GM12875 (cell line): Measurements from ENCODE around the gene POU2F2.

Experiments used
- H3K4me3 ChIP-seq: one replicate; pipeline ENCODE4 v1.5.1; 2011; ENCODE audit warnings: low read depth, low read length, control low read depth
- TF ChIP-seq, protein P1 (sequence below): IDR thresholded peaks from 2 replicates; pipeline ENCODE4 v1.5.1; 2011; ENCODE audit warnings: low read depth, mild to moderate bottlenecking, control low read depth, inconsistent platforms, low read length, moderate library complexity, borderline replicate concordance; ENCODE audit not compliant: insufficient read depth

POU2F2 gene

GRCh38 chr19:42059196-42059595, 73.0 kb downstream of the POU2F2 start:
- H3K4me3 ChIP-seq = no peak overlapping the region
- TF ChIP-seq, protein P1, sequence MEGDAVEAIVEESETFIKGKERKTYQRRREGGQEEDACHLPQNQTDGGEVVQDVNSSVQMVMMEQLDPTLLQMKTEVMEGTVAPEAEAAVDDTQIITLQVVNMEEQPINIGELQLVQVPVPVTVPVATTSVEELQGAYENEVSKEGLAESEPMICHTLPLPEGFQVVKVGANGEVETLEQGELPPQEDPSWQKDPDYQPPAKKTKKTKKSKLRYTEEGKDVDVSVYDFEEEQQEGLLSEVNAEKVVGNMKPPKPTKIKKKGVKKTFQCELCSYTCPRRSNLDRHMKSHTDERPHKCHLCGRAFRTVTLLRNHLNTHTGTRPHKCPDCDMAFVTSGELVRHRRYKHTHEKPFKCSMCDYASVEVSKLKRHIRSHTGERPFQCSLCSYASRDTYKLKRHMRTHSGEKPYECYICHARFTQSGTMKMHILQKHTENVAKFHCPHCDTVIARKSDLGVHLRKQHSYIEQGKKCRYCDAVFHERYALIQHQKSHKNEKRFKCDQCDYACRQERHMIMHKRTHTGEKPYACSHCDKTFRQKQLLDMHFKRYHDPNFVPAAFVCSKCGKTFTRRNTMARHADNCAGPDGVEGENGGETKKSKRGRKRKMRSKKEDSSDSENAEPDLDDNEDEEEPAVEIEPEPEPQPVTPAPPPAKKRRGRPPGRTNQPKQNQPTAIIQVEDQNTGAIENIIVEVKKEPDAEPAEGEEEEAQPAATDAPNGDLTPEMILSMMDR = no peak

GRCh38 chr19:42057846-42058245, 74.4 kb downstream of the POU2F2 start:
- H3K4me3 ChIP-seq = no peak overlapping the region
- TF ChIP-seq, protein P1 = no peak

DNA sequence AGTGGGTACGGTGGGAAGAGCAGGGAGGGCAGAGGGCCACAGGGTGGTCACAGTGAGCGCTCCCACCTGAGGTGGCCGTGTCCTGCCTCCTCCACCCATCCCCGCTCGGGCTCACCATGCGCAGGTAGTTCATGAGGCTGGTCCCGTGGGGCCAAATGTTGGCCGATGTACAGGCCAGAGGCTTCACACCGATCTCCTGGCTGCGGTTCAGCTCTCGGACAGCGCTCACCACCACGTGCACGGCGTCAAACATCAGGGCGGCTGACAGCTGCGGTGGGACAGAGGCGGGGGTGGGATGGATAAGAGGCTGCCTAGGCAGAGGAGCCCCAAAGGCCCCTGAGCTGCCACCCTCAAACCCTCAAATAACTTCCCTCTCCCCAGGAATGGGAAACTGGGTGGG, 78.0 kb downstream of the POU2F2 start:
- H3K4me3 ChIP-seq = no peak overlapping the region
- TF ChIP-seq, protein P1 = no peak

GRCh38 chr19:42053037-42053935, 79.0 kb downstream of the POU2F2 start:
- no peak overlapping the region for H3K4me3 ChIP-seq
- TF ChIP-seq, protein P1 = no peak

DNA sequence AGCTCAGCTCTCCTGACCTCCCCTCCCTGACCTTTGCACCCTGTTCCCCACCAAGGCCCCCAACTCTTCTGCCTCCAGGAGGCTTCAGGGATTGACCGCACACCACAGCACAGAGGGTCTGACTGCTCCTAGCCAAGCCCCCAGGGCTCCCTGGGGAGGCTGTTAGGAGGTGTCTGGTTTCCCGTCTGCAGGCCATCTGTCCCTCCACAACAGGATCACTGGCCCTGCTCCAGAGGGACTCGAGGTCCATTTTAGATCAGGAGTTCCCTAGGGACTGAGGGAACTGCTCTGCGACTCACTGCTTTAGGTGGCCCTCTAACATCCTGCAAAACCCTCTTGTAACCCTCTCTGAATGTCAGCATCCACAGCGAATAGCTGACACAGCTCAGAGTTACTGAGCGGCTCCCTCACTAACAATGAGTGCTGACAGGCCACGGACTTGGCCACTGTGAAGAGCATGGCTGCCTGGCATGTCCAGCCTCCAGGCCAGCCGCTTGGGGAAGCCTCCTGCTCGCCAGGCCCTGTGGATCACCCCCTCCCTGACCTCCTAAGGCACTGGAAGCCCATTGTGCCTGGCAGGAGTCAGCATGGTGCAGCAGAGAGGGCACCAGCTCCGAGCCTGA, 79.9 kb downstream of the POU2F2 start:
- H3K4me3 ChIP-seq = no peak overlapping the region

DNA sequence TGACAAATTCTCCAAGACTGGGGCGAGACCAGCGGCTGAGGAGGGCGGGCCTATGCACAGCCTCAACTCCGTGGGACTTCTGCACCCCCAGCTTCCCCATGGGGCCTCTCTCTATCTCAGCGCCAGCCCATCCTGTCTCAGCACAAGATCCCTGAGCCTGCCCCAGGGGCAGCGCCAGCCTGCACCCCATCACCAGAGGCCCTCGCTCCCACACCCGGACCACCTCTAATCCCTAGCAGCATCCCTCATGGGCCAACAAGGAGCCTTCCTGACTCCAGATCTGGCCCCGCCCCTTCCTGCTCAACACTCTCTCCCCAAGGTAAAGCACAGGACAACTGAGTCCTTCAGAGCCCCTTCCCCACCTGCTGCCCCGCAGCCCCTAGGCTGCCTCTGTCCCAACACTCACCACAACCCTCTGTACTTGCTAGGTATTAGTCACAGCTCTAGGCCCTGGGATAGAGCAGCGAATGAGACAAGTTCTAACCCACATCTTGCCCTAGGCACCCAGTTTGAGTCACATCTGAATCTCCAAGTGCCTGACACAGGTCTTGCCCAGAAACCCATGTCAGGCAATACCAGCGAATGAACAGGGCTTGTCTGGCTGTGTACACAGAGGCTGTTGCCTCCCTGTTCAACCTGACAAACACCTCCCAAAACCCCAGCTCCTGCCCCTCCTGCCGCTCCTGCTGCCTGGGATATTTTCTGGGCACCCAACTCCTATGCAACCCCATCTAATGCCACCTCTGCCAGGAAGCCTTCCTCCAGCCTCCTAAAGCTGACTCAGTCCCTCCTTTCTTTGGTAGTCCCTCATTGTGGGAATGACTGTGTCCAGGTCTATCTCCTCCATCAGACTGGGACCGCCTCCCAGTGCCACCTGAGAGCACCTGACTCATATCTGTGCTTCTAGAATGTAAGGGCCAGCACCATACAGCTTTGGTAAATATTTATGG, 80.8 kb downstream of the POU2F2 start:
- TF ChIP-seq, protein P1 = no peak

More for the DNA sequence above, 79.9 kb downstream of the POU2F2 start:
- TF ChIP-seq, protein P1 = no peak

More for the DNA sequence above, 80.8 kb downstream of the POU2F2 start:
- no peak overlapping the region for H3K4me3 ChIP-seq
